Measurements from ENCODE around the gene LNX2. TPM values are rescaled to one million over a fixed set of nuclear protein-coding genes. Genes with fewer than 3 reads are reported as not detected.

The LNX2 gene
- total RNA-seq, 1 experiment from 2014 or later, result 14.8 TPM

DNA sequence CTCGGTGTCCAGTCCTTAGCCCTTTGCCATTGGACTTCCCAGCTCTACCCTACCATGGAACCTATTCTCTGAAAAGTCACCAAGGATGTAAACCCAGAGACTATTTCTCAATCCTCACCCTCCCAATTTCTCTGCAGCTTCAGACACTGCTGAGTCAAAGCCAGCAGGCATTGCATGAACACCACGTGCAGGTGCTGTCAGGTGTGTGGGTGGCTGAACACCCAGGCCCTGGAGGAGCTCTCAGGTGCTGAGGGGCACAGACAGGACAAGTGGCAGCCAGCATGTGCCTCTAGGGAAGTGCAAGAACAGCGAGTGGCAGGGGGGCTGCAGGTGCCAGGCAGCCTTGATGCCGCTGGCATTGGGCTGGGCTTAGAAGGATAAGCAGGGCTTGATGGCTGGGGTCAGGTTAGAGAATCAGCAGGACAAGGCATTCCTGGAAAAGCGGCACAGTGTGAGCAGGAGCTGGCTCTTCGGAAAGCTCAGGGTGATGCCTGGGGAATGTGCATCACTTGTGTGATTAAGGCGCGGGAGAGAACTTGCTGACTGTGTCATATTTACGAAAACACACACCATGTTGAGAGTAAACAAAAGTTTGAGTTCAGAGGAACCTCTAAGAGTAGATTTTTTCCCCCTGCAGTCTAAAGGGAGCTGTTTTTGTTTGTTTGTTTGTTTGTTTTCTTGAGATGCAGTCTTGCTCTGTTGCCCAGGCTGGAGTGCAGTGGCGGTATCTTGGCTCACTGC, 83.8 kb downstream of the LNX2 start:
- in situ Hi-C loops (cut with HindIII; ENCODE audit: low pct_unique_long_range_greater_than_20kb, low sequenced_read_pairs), result no loop called here
- DNase-seq (ENCODE audit: low read depth, low spot score), result no peak

DNA sequence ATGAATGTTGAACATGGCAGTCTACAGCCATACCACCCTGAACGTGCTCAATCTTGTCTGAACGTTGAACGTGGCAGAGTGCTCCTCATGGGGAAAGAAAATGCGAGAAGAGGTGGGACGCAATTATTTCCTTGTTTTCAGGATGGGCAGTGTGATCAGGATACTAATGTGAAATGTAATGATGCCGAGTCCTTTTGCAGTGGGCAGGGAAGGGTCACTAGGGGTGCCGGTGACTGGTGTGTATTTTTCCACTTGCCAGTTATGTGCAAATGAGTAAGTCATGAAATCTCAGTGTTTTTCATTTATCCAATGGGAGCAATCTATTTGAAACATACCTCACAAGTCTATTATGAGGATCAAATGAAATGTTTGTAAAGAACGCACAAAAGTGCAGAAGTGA, 84.8 kb downstream of the LNX2 start:
- in situ Hi-C loops (cut with HindIII; ENCODE audit: low pct_unique_long_range_greater_than_20kb, low sequenced_read_pairs), result no loop called here
- DNase-seq (ENCODE audit: low read depth, low spot score), result no peak

DNA sequence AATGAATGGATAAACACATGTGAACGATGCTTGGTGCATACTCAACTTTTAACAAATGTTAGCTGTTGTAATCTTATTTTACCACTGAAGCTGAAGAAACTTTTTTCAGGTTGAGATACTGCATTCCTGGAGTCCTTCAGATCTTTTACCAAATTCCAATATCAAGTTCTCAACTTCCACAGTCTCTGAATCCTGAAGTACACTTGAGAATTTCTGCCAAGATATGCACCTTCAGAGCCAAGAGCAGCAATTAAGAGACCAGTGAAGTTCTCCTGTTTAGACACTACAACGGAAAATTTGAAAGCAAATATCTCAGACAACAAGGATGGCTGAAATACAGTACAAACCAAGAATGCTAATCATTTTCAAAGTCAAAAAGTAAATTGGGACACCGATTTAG, 85.3 kb downstream of the LNX2 start:
- in situ Hi-C loops (cut with HindIII; ENCODE audit: low pct_unique_long_range_greater_than_20kb, low sequenced_read_pairs), result no loop called here
- no peak for DNase-seq (ENCODE audit: low read depth, low spot score)

DNA sequence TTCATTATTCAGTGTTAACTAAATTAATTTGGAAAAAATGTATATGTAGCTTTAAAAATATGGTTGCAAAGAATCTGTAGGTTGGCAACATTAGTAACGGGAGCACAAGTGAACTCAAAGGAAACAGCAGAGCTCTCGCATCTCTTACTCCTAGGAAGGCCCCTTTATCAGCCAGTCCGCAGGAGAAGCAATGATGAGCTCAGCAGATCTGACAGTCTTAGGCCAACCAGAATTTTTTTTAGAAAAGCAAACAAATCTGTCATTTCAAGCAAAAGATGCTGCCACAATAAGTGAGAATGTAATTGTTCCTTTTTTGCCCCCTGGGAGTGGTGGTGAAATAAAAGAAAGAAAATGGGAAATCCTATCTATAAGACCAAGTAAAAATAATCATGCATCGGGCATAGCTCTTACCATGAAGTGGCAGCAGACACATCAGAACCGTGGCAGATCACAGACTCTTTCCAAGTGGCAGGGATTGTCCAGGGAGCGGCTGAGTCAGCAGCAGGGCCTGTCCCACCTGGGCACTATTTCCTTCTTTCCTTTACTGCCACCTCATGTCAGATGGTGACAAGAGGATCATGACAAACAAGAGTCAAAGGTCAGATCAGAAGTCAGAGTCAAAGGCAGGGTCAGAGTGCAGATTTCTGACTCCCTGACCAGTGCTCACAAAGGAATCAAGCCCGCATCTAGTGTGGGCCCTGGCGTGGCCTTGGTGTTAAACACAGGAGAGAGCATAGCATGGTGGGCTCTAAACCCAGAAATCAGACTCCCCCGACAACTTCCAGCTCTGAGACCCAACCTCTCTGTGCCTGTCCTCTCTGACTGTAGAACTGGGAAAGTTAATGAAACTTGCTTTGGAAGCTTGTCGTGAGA, 86.0 kb downstream of the LNX2 start:
- DNase-seq (ENCODE audit: low read depth, low spot score), result no peak
- in situ Hi-C loops (cut with HindIII; ENCODE audit: low pct_unique_long_range_greater_than_20kb, low sequenced_read_pairs), result no loop called here

DNA sequence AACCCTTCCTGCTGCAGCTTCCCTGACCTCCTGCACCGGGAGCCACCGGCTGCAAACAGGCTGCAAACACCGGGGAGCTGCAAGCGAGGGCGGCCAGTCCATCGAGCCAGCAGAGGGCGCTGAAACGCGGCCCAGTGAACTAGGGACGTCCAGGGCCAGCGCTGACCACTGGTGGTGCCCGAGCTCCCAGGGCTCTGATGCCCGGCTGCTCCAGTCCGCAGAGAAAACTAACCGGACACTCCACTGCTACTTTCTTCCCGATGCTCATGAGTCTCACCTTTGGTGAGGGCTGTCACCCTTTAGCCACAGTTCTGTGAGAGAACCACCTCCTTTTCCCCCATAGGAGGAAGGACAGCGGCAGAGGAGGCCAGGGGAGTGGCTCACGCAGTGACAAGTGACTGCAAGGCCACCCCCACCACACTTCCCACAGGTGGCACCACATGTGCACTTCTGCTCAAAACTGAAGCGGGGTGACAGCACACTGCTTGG, 87.1 kb downstream of the LNX2 start:
- peak; percentile 85 for DNase-seq (ENCODE audit: low read depth, low spot score)
- in situ Hi-C loops (cut with HindIII; ENCODE audit: low pct_unique_long_range_greater_than_20kb, low sequenced_read_pairs), result no loop called here

DNA sequence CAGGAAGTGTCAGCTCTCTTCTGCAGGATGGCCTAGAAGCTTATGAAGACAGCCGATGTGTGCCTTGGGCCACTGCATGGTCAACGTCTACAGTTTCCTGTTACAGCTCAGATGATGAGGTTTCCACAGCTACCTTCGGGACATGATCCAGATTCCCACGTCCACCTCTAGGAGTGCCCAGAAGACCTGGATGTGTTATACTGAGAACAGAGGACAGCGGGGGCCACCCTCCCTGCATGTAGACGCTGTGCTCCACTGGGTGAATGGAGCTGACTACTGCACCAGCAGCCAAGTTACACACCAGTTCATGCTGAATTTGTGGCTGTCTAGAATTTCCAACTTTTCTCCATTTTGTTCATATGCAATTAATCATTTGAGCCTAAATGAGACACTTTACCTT, 91.4 kb downstream of the LNX2 start:
- in situ Hi-C loops (cut with HindIII; ENCODE audit: low pct_unique_long_range_greater_than_20kb, low sequenced_read_pairs), result no loop called here
- DNase-seq (ENCODE audit: low read depth, low spot score), result no peak

DNA sequence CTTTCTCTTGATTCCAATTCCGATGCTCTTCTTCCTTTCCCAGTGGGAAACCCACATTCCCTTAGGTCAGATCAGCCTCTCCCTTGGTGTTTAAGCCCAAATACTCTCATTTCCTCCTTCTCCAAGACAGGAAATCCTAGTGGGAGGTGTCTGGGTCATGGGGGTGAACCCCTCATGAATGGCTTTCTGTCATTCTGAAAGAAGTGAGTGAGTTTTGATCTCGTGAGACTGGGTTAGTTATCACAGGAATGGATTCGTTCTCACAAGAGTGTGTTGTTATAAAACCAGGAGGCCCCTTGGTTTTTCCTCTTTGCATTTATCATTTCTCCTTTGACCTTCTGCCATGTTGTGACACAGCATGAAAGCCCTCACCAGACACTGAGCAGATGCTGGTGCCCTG, 93.8 kb downstream of the LNX2 start:
- in situ Hi-C loops (cut with HindIII; ENCODE audit: low pct_unique_long_range_greater_than_20kb, low sequenced_read_pairs), result no loop called here

DNA sequence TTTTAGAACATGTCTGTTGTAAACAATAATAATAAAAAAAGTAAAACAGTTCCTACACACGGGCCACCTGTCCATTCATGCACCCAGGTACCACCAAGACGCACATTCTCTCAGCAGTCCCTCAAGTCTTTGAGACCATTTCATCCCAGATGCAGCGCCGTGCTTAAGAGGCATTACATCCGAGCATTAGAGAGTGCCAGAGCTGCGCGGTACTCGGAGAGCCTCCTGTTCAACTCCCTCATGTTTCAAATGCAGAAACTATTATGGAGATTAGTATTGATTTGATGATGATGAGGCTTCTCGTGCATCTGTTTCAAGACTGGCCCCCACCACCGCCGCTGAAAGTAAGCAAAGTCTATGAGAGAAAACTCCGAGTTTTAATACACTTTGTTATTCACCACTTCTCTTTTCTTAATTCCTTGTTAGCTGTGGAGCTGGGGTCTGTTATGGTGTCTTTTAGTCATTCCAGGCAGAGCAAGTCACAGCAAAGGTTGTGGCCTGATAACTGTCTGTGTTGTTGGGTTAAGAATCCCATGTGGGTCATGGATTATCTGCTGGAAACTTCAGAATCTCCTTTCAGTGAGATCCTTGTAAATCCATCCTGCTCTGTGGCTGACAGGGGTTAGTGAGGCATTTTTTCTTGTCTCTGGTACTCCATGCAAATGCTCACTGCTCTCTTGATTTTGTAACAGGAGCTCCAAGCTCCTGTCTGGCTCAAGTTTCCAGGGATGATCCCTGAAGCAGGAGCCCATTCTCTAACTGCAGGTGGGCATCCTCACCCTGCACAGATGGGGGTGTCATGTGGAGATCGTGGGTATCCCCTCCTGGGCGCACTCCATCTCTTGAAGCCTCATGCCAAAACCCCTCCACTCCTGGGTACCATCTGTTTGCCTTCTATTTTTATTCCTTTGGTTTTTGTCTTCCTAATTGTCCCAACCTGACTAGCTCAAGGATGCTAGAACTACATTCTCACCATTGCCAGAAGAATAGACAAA, 95.1 kb downstream of the LNX2 start:
- in situ Hi-C loops (cut with HindIII; ENCODE audit: low pct_unique_long_range_greater_than_20kb, low sequenced_read_pairs), result no loop called here
- no peak for DNase-seq (ENCODE audit: low read depth, low spot score)

More for the DNA sequence above, 93.8 kb downstream of the LNX2 start:
- DNase-seq (ENCODE audit: low read depth, low spot score), result peak; percentile 63

DNA sequence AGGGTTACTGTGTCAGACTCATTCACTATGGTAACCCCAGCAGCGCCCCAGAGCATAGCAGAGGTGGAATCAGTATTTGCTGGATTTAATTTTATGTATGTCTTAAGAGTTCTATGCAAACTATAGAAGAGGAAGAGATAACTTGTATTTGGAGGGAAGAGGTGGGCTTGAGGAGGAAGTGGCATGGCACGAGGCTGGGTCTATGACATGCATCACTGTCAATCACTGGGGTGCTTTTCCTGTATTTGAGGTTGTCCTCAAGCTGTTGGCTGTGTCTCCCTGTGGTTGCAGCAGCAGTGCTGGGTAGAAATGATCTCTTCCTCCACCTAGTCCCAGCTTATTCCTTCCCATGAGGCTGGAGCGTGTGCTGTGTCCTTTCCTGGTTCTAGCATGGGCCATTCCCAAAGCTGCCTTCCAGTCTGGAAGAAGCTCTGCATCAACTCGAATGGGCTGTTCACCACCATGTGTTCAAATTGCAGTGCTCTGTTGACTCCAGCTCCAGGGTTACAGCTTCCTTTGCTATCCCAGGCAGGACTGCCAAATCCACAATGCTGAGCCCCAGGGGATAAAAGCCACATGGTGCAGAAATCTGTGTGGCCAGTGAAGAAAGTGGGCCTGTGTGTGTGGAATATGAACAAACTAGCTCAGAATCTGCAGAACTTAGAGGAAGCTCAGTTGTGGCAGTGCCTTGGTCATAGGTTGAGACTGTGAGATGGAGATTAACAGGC, 96.8 kb downstream of the LNX2 start:
- in situ Hi-C loops (cut with HindIII; ENCODE audit: low pct_unique_long_range_greater_than_20kb, low sequenced_read_pairs), result no loop called here
- DNase-seq (ENCODE audit: low read depth, low spot score), result peak; percentile 29

DNA sequence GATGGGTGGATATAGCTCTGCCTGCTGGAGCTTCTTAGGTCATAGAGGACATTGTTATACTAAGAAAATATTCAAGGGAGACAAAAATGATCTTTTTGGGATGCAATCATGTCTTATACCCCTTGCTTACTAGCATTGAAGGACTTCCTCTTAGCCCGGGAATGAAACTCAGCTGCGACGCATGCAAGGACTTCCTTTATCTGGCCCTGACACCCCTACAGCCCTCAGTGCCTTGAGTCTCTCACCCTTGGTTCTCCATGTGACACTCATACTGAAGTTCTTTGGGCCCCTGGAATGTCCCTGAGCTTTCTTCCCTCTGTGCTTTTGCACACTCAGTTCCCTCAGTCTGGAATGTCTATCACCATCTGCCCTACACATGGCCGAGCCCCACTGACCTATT, 97.5 kb downstream of the LNX2 start:
- in situ Hi-C loops (cut with HindIII; ENCODE audit: low pct_unique_long_range_greater_than_20kb, low sequenced_read_pairs), result no loop called here
- DNase-seq (ENCODE audit: low read depth, low spot score), result no peak

DNA sequence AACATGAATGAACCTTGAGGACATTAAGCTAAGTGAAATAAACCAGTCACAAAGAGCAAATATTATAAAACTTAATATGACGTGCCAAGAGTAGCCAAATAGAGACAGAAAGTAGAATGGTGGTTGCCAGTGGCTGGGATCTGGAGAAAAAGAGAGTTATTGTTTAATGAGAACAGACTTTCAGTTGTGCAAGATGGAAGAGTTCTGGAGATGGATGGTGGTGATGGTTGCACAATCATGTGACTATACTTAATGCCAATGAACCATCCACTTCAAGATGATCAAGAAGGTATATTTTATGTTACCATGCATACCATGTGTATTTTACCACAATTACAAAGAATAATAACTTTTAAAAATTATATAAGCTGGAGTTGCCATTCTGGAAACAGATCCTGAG, 104.2 kb downstream of the LNX2 start:
- in situ Hi-C loops (cut with HindIII; ENCODE audit: low pct_unique_long_range_greater_than_20kb, low sequenced_read_pairs), result no loop called here
- peak; percentile 77 for DNase-seq (ENCODE audit: low read depth, low spot score)

DNA sequence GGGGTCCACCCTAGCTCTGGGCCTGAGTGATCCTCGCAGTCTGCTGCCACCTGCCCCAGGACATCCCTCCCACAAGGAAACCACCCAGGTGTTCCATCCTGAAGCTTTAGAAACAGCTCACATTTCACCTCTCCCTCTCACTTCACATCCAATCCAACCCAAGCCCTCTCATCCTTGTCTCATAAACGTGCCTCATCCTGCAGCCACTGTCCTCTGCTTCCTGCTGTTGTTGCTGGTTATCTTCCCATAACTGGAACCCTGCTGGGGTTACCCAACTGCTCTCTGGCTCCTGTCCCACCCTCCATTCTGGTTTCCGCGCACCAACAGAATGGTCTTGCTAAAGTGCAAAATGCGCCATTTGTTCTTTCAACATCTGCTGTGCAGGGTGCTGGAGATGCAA, 110.2 kb downstream of the LNX2 start:
- in situ Hi-C loops (cut with HindIII; ENCODE audit: low pct_unique_long_range_greater_than_20kb, low sequenced_read_pairs), result no loop called here
- no peak for DNase-seq (ENCODE audit: low read depth, low spot score)

DNA sequence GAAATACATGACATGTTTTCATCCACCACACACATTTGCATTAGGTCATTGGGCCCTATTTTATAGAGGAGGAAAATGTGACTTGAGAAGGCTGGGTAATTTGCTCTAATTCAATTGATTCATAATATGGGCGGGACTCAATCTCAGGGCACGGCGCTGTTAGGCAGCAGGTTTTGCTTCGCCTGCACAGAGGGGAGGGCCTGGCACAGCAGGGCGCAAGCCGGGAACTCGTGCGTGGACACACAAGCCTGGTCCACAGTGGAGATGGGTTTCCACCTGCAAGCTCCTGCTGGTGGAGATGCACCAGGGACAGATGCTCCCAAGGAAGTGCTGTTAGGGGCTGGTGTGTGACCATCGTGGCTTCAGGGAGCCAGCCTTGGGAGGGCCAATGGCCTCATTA, 111.5 kb downstream of the LNX2 start:
- in situ Hi-C loops (cut with HindIII; ENCODE audit: low pct_unique_long_range_greater_than_20kb, low sequenced_read_pairs), result no loop called here

DNA sequence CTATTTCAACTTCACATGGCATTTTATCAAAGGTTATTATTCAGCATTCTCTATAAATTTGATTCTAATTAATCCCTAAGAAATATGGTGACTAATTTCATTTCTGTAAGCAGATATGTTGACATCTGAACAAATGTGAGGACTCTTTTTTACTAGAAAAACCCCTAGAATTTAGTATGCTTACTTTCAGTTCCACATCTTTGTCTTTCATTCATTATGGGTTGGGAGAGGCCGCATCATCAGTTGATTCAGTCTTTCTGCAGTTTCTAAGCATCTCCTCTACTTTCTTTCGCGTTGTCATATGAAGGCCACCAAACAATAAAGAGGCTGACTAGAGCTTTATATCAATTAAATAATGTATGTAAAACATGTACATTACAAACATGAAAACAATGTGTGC, 114.5 kb downstream of the LNX2 start:
- in situ Hi-C loops (cut with HindIII; ENCODE audit: low pct_unique_long_range_greater_than_20kb, low sequenced_read_pairs), result no loop called here
- DNase-seq (ENCODE audit: low read depth, low spot score), result no peak

More for the DNA sequence above, 111.5 kb downstream of the LNX2 start:
- no peak for DNase-seq (ENCODE audit: low read depth, low spot score)

DNA sequence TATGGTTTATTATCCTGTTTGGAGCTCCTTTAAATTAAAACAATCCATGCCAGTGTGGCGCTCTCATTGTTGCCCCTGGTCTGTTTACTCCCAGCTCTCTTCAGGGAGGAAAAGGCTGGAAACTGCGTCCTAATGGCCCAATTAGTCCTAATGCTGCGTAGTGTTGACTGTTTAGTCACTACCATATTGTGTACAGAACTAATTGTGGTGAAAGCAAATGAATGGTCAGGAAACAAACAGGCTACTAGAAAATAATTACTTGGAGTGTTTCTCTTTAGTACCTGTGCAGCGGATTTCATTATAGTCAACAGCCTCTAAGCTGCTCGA, 115.5 kb downstream of the LNX2 start:
- in situ Hi-C loops (cut with HindIII; ENCODE audit: low pct_unique_long_range_greater_than_20kb, low sequenced_read_pairs), result no loop called here

DNA sequence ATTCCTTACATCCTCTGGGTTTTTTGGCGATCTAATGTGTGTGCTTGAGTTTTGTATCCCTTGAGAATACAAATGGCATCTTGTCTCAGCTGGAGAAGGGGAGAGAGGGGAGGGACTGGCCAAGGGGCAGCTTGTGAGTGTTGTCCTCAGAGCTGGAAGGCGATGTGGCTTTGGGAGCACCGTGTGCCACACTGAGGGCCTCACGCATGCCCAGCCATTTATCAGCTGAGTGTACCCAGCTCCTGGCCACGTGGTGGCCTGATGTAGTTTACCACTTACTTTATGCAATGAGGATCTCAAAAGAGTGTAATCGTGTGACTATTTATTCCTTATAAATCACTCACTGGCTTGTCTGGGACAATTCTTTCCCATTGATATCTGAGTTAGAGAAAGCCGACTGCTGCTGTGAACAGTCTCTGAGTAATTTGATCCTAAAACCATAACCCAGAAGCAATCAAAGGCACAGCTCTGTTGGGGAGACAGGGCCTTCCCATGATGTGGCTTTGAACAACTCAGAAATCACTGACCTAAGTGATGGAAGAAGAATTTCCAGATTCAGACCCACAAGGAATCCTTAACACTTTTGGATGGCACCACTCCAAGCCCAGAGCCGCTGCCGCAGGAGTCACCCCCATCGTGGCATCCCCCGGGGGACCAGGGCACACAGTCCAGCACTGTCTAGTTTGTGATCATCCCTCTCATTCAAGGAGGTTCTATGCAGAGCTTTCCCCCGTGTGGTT, 116.0 kb downstream of the LNX2 start:
- DNase-seq (ENCODE audit: low read depth, low spot score), result peak; percentile 49
- in situ Hi-C loops (cut with HindIII; ENCODE audit: low pct_unique_long_range_greater_than_20kb, low sequenced_read_pairs), result no loop called here

More for the DNA sequence above, 115.5 kb downstream of the LNX2 start:
- no peak for DNase-seq (ENCODE audit: low read depth, low spot score)
